SK-N-SH (cell line): Measurements from ENCODE around the gene SFTPB.

Source experiments
- CTCF ChIP-seq: fragments of 200-600 bp; sonication (generic); IDR thresholded peaks from 2 replicates; pipeline ENCODE4 v1.6.1; 2017; ENCODE audit warnings: antibody characterized with exemption, mild to moderate bottlenecking, moderate library complexity
- MEF2A ChIP-seq: IDR thresholded peaks from 2 replicates; pipeline ENCODE4 v1.4.0; 2012; ENCODE audit warnings: low read depth, borderline replicate concordance
- USF1 ChIP-seq: IDR thresholded peaks from 2 replicates; pipeline ENCODE4 v1.4.0; 2012; ENCODE audit warnings: low read depth, borderline replicate concordance

- TF ChIP-seq CTCF (no peak), MEF2A (no peak), USF1 (no peak)
Measured at GRCh38 chr2:85684380-85684779, 16.4 kb upstream of the SFTPB start.
